HEK293 (cell line): Measurements from ENCODE around the gene RPUSD2.

Experiments used
- BCL11A ChIP-seq: fragments of 450-650 bp; formaldehyde crosslinking; IDR thresholded peaks from 2 replicates; pipeline ENCODE4 v1.5.1; 2016; ENCODE audit warnings: low read depth, missing biosample characterization, missing genetic modification characterization
- KLF1 ChIP-seq: fragments of 450-650 bp; formaldehyde crosslinking; IDR thresholded peaks from 2 replicates; pipeline ENCODE4 v1.5.1; 2016; ENCODE audit warnings: missing biosample characterization, missing genetic modification characterization
- KLF8 ChIP-seq: fragments of 450-650 bp; formaldehyde crosslinking; IDR thresholded peaks from 2 replicates; pipeline ENCODE4 v1.5.1; 2016; ENCODE audit warnings: missing biosample characterization, missing genetic modification characterization
- KLF9 ChIP-seq: fragments of 450-650 bp; formaldehyde crosslinking; IDR thresholded peaks from 2 replicates; pipeline ENCODE4 v1.5.1; 2016; ENCODE audit warnings: missing biosample characterization, missing genetic modification characterization, low read depth
- OVOL3 ChIP-seq: fragments of 450-650 bp; formaldehyde crosslinking; IDR thresholded peaks from 2 replicates; pipeline ENCODE4 v1.5.1; 2016; ENCODE audit warnings: missing biosample characterization, missing genetic modification characterization
- RBAK ChIP-seq: fragments of 450-650 bp; formaldehyde crosslinking; IDR thresholded peaks from 2 replicates; pipeline ENCODE4 v1.5.1; 2016; ENCODE audit warnings: missing biosample characterization, missing genetic modification characterization
- WT1 ChIP-seq: fragments of 450-650 bp; formaldehyde crosslinking; IDR thresholded peaks from 2 replicates; pipeline ENCODE4 v1.5.1; 2016; ENCODE audit warnings: missing biosample characterization, missing genetic modification characterization
- YY1 ChIP-seq: fragments of 450-650 bp; formaldehyde crosslinking; IDR thresholded peaks from 2 replicates; pipeline ENCODE4 v1.5.1; 2018; ENCODE audit warnings: missing biosample characterization, missing genetic modification characterization
- ZBTB17 ChIP-seq: fragments of 450-650 bp; formaldehyde crosslinking; IDR thresholded peaks from 2 replicates; pipeline ENCODE4 v1.5.1; 2016; ENCODE audit warnings: missing biosample characterization, missing genetic modification characterization
- ZFHX2 ChIP-seq: fragments of 450-650 bp; formaldehyde crosslinking; conservative IDR thresholded peaks from 2 replicates; pipeline ENCODE4 v1.5.1; 2016; ENCODE audit warnings: missing biosample characterization, missing genetic modification characterization
- ZNF138 ChIP-seq: fragments of 450-650 bp; formaldehyde crosslinking; IDR thresholded peaks from 2 replicates; pipeline ENCODE4 v1.5.1; 2016; ENCODE audit warnings: missing biosample characterization, missing genetic modification characterization, borderline replicate concordance
- ZNF146 ChIP-seq: fragments of 450-650 bp; formaldehyde crosslinking; IDR thresholded peaks from 2 replicates; pipeline ENCODE4 v1.5.1; 2016; ENCODE audit warnings: missing biosample characterization, missing genetic modification characterization
- ZNF16 ChIP-seq: fragments of 450-650 bp; formaldehyde crosslinking; IDR thresholded peaks from 2 replicates; pipeline ENCODE4 v1.5.1; 2016; ENCODE audit warnings: low read depth, missing biosample characterization, missing genetic modification characterization
- ZNF174 ChIP-seq: fragments of 450-650 bp; formaldehyde crosslinking; IDR thresholded peaks from 2 replicates; pipeline ENCODE4 v1.5.0; 2017; ENCODE audit warnings: missing biosample characterization, mild to moderate bottlenecking, missing genetic modification characterization
- ZNF175 ChIP-seq: fragments of 450-650 bp; formaldehyde crosslinking; IDR thresholded peaks from 2 replicates; pipeline ENCODE4 v1.5.1; 2016; ENCODE audit warnings: missing biosample characterization, missing genetic modification characterization
- ZNF202 ChIP-seq: fragments of 450-650 bp; formaldehyde crosslinking; IDR thresholded peaks from 2 replicates; pipeline ENCODE4 v1.5.1; 2016; ENCODE audit warnings: missing biosample characterization, missing genetic modification characterization, borderline replicate concordance
- ZNF311 ChIP-seq: fragments of 450-650 bp; formaldehyde crosslinking; IDR thresholded peaks from 2 replicates; pipeline ENCODE4 v1.5.1; 2017; ENCODE audit warnings: missing biosample characterization, missing genetic modification characterization, borderline replicate concordance
- ZNF324 ChIP-seq: fragments of 450-650 bp; formaldehyde crosslinking; IDR thresholded peaks from 2 replicates; pipeline ENCODE4 v1.5.1; 2016; ENCODE audit warnings: missing biosample characterization, missing genetic modification characterization
- ZNF404 ChIP-seq: fragments of 450-650 bp; formaldehyde crosslinking; IDR thresholded peaks from 2 replicates; pipeline ENCODE4 v1.5.1; 2017; ENCODE audit warnings: missing biosample characterization, missing genetic modification characterization
- ZNF514 ChIP-seq: fragments of 450-650 bp; formaldehyde crosslinking; IDR thresholded peaks from 2 replicates; pipeline ENCODE4 v1.5.1; 2016; ENCODE audit warnings: missing biosample characterization, missing genetic modification characterization
- ZNF548 ChIP-seq: fragments of 450-650 bp; formaldehyde crosslinking; IDR thresholded peaks from 2 replicates; pipeline ENCODE4 v1.5.1; 2016; ENCODE audit warnings: missing biosample characterization, missing genetic modification characterization
- ZNF600 ChIP-seq: fragments of 450-650 bp; formaldehyde crosslinking; IDR thresholded peaks from 2 replicates; pipeline ENCODE4 v1.5.1; 2016; ENCODE audit warnings: missing biosample characterization, missing genetic modification characterization
- ZNF658 ChIP-seq: fragments of 450-650 bp; formaldehyde crosslinking; IDR thresholded peaks from 2 replicates; pipeline ENCODE4; 2016; ENCODE audit warnings: missing biosample characterization, missing genetic modification characterization
- ZNF664 ChIP-seq: fragments of 450-650 bp; formaldehyde crosslinking; IDR thresholded peaks from 2 replicates; pipeline ENCODE4 v1.5.1; 2016; ENCODE audit warnings: missing biosample characterization, missing genetic modification characterization
- ZNF747 ChIP-seq: fragments of 450-650 bp; formaldehyde crosslinking; IDR thresholded peaks from 2 replicates; pipeline ENCODE4 v1.5.1; 2016; ENCODE audit warnings: missing biosample characterization, missing genetic modification characterization
- ZNF791 ChIP-seq: fragments of 450-650 bp; formaldehyde crosslinking; IDR thresholded peaks from 2 replicates; pipeline ENCODE4 v1.5.1; 2016; ENCODE audit warnings: missing biosample characterization, missing genetic modification characterization
- ZNF792 ChIP-seq: fragments of 450-650 bp; formaldehyde crosslinking; IDR thresholded peaks from 2 replicates; pipeline ENCODE4 v1.5.1; 2016; ENCODE audit warnings: missing biosample characterization, missing genetic modification characterization
- TF ChIP-seq, protein P1 (sequence below): fragments of 450-650 bp; formaldehyde crosslinking; IDR thresholded peaks from 2 replicates; pipeline ENCODE4 v1.5.1; 2016; ENCODE audit warnings: missing biosample characterization, missing genetic modification characterization
- TF ChIP-seq, protein P2 (sequence below): fragments of 450-650 bp; formaldehyde crosslinking; IDR thresholded peaks from 2 replicates; pipeline ENCODE4 v1.5.1; 2017; ENCODE audit warnings: missing biosample characterization, missing genetic modification characterization
- TF ChIP-seq, protein P3 (sequence below): fragments of 450-650 bp; formaldehyde crosslinking; IDR thresholded peaks from 2 replicates; pipeline ENCODE4 v1.5.1; 2017; ENCODE audit warnings: missing biosample characterization, mild to moderate bottlenecking, missing genetic modification characterization, moderate library complexity
- TF ChIP-seq, protein P4 (sequence below): fragments of 450-650 bp; formaldehyde crosslinking; IDR thresholded peaks from 2 replicates; pipeline ENCODE4 v1.5.1; 2016; ENCODE audit warnings: missing biosample characterization, missing genetic modification characterization

The RPUSD2 gene

DNA sequence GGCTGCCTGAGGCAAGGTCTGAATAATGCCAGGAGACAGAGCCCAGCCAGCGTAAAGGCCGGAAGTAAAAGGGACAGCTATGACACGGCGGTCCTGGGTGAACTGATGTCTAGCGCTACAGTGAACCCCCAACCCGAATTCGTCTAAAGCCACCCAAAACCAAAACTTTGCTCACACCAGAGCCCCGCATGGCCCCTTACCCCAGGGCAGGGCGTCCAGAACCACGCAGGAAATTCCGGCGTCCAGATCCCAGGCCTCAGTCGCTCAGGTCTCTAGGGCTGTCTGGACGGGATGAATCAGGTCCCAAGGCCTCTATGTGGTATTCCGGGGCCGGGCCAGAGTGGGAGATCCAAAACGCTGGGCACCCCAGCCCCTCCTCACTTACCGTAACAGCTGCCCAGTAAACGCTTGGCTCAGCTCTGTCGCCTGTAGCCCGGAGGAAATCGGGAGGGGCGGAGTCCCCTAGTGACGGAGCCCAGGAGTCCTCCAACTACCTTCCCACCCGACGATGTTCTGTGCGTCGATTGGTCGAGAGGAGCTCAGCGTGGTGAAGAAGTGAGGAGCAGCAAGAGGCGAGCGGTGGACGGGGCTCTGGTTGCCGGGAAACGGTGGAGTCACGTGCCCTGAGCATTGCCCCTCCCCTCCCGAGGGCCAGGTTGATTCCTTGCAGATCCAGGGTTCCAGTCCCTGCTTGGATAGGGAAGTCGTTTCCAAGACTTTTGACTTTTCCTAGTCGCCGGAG lies 4.3 kb upstream of the RPUSD2 start, which contains the start of gene CCDC32 (continued):
- TF ChIP-seq, protein P1, sequence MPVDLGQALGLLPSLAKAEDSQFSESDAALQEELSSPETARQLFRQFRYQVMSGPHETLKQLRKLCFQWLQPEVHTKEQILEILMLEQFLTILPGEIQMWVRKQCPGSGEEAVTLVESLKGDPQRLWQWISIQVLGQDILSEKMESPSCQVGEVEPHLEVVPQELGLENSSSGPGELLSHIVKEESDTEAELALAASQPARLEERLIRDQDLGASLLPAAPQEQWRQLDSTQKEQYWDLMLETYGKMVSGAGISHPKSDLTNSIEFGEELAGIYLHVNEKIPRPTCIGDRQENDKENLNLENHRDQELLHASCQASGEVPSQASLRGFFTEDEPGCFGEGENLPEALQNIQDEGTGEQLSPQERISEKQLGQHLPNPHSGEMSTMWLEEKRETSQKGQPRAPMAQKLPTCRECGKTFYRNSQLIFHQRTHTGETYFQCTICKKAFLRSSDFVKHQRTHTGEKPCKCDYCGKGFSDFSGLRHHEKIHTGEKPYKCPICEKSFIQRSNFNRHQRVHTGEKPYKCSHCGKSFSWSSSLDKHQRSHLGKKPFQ (tag by site-specific recombination) = no peak
- TF ChIP-seq ZNF202 (no peak), ZNF658 (tag by site-specific recombination) (no peak), ZNF514 (no peak), ZNF138 (no peak), ZNF146 (tag by site-specific recombination) (no peak), OVOL3 (tag by site-specific recombination) (no peak), ZBTB17 (peak; percentile 72), WT1 (tag by site-specific recombination) (no peak), RBAK (no peak), BCL11A (tag by site-specific recombination) (no peak), KLF1 (tag by site-specific recombination) (no peak), ZNF792 (tag by site-specific recombination) (no peak), ZNF791 (tag by site-specific recombination) (no peak), ZNF174 (tag by site-specific recombination) (no peak), KLF8 (tag by site-specific recombination) (no peak; the same call in 1 of the 2 replicates), YY1 (tag by site-specific recombination) (no peak), KLF9 (no peak), ZNF548 (tag by site-specific recombination) (no peak), ZNF747 (tag by site-specific recombination) (no peak), ZFHX2 (tag by site-specific recombination) (no peak), ZNF664 (tag by site-specific recombination) (no peak), ZNF175 (tag by site-specific recombination) (no peak), ZNF324 (tag by site-specific recombination) (no peak), ZNF311 (no peak), ZNF600 (tag by site-specific recombination) (peak; percentile 77), ZNF16 (tag by site-specific recombination) (no peak), ZNF404 (tag by site-specific recombination) (no peak)
- TF ChIP-seq, protein P2, sequence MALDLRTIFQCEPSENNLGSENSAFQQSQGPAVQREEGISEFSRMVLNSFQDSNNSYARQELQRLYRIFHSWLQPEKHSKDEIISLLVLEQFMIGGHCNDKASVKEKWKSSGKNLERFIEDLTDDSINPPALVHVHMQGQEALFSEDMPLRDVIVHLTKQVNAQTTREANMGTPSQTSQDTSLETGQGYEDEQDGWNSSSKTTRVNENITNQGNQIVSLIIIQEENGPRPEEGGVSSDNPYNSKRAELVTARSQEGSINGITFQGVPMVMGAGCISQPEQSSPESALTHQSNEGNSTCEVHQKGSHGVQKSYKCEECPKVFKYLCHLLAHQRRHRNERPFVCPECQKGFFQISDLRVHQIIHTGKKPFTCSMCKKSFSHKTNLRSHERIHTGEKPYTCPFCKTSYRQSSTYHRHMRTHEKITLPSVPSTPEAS = no peak
- TF ChIP-seq, protein P3, sequence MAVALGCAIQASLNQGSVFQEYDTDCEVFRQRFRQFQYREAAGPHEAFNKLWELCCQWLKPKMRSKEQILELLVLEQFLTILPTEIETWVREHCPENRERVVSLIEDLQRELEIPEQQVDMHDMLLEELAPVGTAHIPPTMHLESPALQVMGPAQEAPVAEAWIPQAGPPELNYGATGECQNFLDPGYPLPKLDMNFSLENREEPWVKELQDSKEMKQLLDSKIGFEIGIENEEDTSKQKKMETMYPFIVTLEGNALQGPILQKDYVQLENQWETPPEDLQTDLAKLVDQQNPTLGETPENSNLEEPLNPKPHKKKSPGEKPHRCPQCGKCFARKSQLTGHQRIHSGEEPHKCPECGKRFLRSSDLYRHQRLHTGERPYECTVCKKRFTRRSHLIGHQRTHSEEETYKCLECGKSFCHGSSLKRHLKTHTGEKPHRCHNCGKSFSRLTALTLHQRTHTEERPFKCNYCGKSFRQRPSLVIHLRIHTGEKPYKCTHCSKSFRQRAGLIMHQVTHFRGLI (tag by site-specific recombination) = peak; percentile 43; the same call in 1 of the 2 replicates
- TF ChIP-seq, protein P4, sequence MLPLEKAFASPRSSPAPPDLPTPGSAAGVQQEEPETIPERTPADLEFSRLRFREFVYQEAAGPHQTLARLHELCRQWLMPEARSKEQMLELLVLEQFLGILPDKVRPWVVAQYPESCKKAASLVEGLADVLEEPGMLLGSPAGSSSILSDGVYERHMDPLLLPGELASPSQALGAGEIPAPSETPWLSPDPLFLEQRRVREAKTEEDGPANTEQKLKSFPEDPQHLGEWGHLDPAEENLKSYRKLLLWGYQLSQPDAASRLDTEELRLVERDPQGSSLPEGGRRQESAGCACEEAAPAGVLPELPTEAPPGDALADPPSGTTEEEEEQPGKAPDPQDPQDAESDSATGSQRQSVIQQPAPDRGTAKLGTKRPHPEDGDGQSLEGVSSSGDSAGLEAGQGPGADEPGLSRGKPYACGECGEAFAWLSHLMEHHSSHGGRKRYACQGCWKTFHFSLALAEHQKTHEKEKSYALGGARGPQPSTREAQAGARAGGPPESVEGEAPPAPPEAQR (tag by site-specific recombination) = no peak
